Stimulated activated memory B cell treated with anti-CD40 and anti-IgM and Interleukin-4, amounts not matched to agents 10 μg/mL and 1 μg/mL and 100 μg/mL, for 72 hours (primary cell): ENCODE measurements around the gene ZNF408.

Source experiments
- ATAC-seq: fragments of 150-1000 bp; cut with Tn5 transposase; 2 replicates; pipeline ENCODE4 v1.10.0; 2021
- H3K27ac Mint-ChIP-seq: one replicate; pipeline ENCODE4 v1.8.0; 2022; ENCODE audit warnings: mild to moderate bottlenecking, mixed read lengths
- H3K27me3 Mint-ChIP-seq: one replicate; pipeline ENCODE4 v1.8.0; 2022; ENCODE audit warnings: mixed read lengths
- H3K36me3 Mint-ChIP-seq: one replicate; pipeline ENCODE4 v1.8.0; 2022; ENCODE audit warnings: mixed read lengths
- H3K4me1 Mint-ChIP-seq: one replicate; pipeline ENCODE4 v1.8.0; 2022; ENCODE audit warnings: mixed read lengths
- H3K4me3 Mint-ChIP-seq: one replicate; pipeline ENCODE4 v1.8.0; 2022; ENCODE audit warnings: mild to moderate bottlenecking, moderate library complexity, mixed read lengths
- H3K9me3 Mint-ChIP-seq: one replicate; pipeline ENCODE4 v1.8.0; 2022; ENCODE audit warnings: mixed read lengths

The ZNF408 gene

GRCh38 chr11:46681814-46682213, 19.0 kb upstream of the ZNF408 start:
- H3K27me3 Mint-ChIP-seq: no peaks in the 10 kb centered on the region
- H3K36me3 Mint-ChIP-seq: peaks cover 55% of the 10 kb centered on the region
- no peak overlapping the region for H3K4me3 Mint-ChIP-seq
- no peak overlapping the region for H3K27ac Mint-ChIP-seq
- no peak for ATAC-seq
- H3K4me1 Mint-ChIP-seq: peaks cover 16% of the 10 kb centered on the region
- no peaks in the 10 kb centered on the region for H3K9me3 Mint-ChIP-seq

- peaks cover 7% of the 10 kb centered on the region for H3K4me1 Mint-ChIP-seq
- H3K27me3 Mint-ChIP-seq: no peaks in the 10 kb centered on the region
- no peak overlapping the region for H3K4me3 Mint-ChIP-seq
- ATAC-seq: no peak
- H3K27ac Mint-ChIP-seq: no peak overlapping the region
- H3K9me3 Mint-ChIP-seq: no peaks in the 10 kb centered on the region
- H3K36me3 Mint-ChIP-seq: peaks cover 57% of the 10 kb centered on the region
Observed at GRCh38 chr11:46682773-46683752, 17.8 kb upstream of the ZNF408 start.

DNA sequence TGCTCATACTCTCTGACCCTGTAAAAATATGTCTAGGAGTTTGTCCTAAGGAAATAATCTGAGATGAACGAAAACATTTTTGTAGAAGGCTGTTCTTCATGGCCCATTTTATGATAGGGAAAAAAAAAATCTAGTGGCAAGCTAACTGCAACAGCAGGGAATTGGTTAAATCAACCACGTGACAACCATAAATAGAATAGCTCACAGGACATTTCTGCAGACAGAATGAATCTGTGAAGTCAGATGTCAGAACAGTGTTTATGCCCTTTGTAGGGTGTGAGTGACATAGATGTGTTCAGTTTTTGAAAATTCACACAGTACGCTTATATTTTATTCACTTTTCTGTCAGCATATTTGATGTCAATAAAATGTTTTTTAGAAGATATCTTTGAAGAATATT, 16.5 kb upstream of the ZNF408 start:
- no peak overlapping the region for H3K27ac Mint-ChIP-seq
- no peaks in the 10 kb centered on the region for H3K4me1 Mint-ChIP-seq
- no peak overlapping the region for H3K4me3 Mint-ChIP-seq
- ATAC-seq: no peak
- H3K9me3 Mint-ChIP-seq: no peaks in the 10 kb centered on the region
- no peaks in the 10 kb centered on the region for H3K27me3 Mint-ChIP-seq
- peaks cover 52% of the 10 kb centered on the region for H3K36me3 Mint-ChIP-seq

DNA sequence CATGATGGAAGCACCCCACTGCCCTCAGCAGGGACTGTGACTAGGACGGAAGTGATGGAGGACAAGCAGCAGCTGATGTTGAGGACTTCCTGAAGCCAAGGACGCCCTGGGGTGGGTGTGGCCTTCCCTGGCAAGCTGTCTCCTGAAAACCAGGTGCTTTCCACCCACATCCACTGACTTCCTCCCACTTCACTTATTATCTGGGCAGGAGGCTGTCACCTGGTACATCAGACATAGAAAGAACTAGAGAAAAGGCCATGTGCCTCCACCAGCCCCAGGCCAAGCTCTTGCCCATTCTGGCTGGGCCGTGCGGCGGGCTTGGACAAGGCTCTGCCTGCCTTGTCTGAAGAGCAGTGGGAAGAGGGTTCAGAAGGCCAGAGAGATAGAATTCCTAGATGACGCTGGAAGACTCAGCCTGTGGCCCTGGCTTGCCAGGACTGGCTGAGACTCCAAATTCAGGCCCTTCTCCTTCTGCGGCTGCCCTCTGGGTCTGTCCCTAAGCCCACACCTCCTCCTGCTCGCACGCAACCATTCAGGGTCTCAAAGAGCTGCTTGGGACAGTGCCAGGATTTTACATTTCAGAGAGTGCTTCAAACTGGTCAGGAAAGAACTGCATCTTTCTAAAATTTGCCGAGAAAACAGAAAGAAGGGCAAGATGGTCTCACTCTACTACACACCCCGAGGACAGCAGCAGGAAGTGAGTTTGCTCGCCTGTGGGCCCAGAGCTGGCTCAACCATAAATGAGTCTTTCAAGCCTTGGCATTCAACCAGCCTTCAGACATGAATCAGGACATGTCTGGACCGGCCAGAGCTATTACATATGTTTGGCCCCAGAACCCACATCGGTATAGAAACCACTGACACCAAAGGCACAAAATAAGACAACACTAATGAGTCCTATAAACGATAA, 13.7 kb upstream of the ZNF408 start:
- H3K27me3 Mint-ChIP-seq: no peaks in the 10 kb centered on the region
- no peaks in the 10 kb centered on the region for H3K4me1 Mint-ChIP-seq
- no peak overlapping the region for H3K27ac Mint-ChIP-seq
- no peak for ATAC-seq
- H3K36me3 Mint-ChIP-seq: peaks cover 40% of the 10 kb centered on the region
- H3K4me3 Mint-ChIP-seq: no peak overlapping the region
- no peaks in the 10 kb centered on the region for H3K9me3 Mint-ChIP-seq

GRCh38 chr11:46690702-46691101, 10.1 kb upstream of the ZNF408 start:
- Mint-ChIP-seq H3K9me3 (no peaks in the 10 kb centered on the region), H3K27ac (peak overlapping the region; percentile 36), H3K27me3 (no peaks in the 10 kb centered on the region), H3K36me3 (peaks cover 49% of the 10 kb centered on the region), H3K4me3 (no peak overlapping the region), H3K4me1 (no peaks in the 10 kb centered on the region)
- ATAC-seq: no peak

GRCh38 chr11:46692450-46692849, 8.4 kb upstream of the ZNF408 start:
- Mint-ChIP-seq H3K36me3 (peaks cover 44% of the 10 kb centered on the region), H3K9me3 (no peaks in the 10 kb centered on the region), H3K27me3 (no peaks in the 10 kb centered on the region), H3K4me3 (no peak overlapping the region), H3K4me1 (peaks cover 7% of the 10 kb centered on the region), H3K27ac (no peak overlapping the region)
- no peak for ATAC-seq

GRCh38 chr11:46693597-46694012, 7.2 kb upstream of the ZNF408 start:
- Mint-ChIP-seq H3K4me1 (peaks cover 19% of the 10 kb centered on the region), H3K9me3 (no peaks in the 10 kb centered on the region), H3K27ac (no peak overlapping the region), H3K4me3 (no peak overlapping the region), H3K36me3 (peaks cover 36% of the 10 kb centered on the region), H3K27me3 (no peaks in the 10 kb centered on the region)
- no peak for ATAC-seq

DNA sequence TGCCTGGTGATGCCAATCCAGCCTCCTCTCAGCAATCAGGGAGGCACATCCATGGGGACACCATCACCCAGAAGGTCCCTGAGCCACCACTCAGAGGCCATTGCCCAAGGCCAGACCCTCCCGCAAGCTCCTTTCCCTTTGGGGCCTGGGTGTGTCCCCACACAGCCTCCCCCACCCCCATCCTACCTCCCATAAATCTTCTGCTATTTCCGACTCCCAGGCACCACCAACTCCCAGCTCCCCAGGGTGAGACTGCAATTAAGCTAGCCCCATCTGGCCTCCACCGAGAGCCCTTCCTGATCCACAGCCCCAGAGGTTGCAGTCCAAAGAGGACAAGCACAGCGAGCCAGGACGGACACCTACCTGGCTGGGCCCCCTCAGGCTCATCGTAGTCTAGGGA, 6.8 kb upstream of the ZNF408 start:
- peak overlapping the region; percentile 11 for H3K27ac Mint-ChIP-seq

GRCh38 chr11:46694607-46695006, 6.2 kb upstream of the ZNF408 start:
- H3K36me3 Mint-ChIP-seq: peaks cover 30% of the 10 kb centered on the region
- no peak overlapping the region for H3K4me3 Mint-ChIP-seq
- ATAC-seq: no peak
- H3K9me3 Mint-ChIP-seq: no peaks in the 10 kb centered on the region
- H3K27ac Mint-ChIP-seq: peak overlapping the region; percentile 11
- peaks cover 26% of the 10 kb centered on the region for H3K4me1 Mint-ChIP-seq
- H3K27me3 Mint-ChIP-seq: no peaks in the 10 kb centered on the region

More for the DNA sequence above, 6.8 kb upstream of the ZNF408 start:
- H3K4me3 Mint-ChIP-seq: no peak overlapping the region
- peaks cover 23% of the 10 kb centered on the region for H3K4me1 Mint-ChIP-seq
- peaks cover 33% of the 10 kb centered on the region for H3K36me3 Mint-ChIP-seq
- ATAC-seq: no peak
- H3K27me3 Mint-ChIP-seq: no peaks in the 10 kb centered on the region
- H3K9me3 Mint-ChIP-seq: no peaks in the 10 kb centered on the region

GRCh38 chr11:46695345-46696211, 5.3 kb upstream of the ZNF408 start:
- H3K36me3 Mint-ChIP-seq: peaks cover 27% of the 10 kb centered on the region
- H3K27ac Mint-ChIP-seq: no peak overlapping the region
- no peak overlapping the region for H3K4me3 Mint-ChIP-seq
- no peak for ATAC-seq
- H3K27me3 Mint-ChIP-seq: no peaks in the 10 kb centered on the region
- no peaks in the 10 kb centered on the region for H3K9me3 Mint-ChIP-seq
- H3K4me1 Mint-ChIP-seq: peaks cover 26% of the 10 kb centered on the region

GRCh38 chr11:46696212-46696558, 4.6 kb upstream of the ZNF408 start:
- Mint-ChIP-seq H3K4me1 (peaks cover 27% of the 10 kb centered on the region), H3K9me3 (no peaks in the 10 kb centered on the region), H3K36me3 (peaks cover 24% of the 10 kb centered on the region), H3K4me3 (no peak overlapping the region), H3K27me3 (no peaks in the 10 kb centered on the region), H3K27ac (no peak overlapping the region)
- ATAC-seq: no peak

GRCh38 chr11:46697303-46697702, 3.5 kb upstream of the ZNF408 start:
- Mint-ChIP-seq H3K4me1 (peaks cover 37% of the 10 kb centered on the region), H3K9me3 (no peaks in the 10 kb centered on the region), H3K27ac (peak overlapping the region; percentile 12), H3K36me3 (peaks cover 31% of the 10 kb centered on the region), H3K27me3 (no peaks in the 10 kb centered on the region), H3K4me3 (no peak overlapping the region)
- ATAC-seq: no peak

DNA sequence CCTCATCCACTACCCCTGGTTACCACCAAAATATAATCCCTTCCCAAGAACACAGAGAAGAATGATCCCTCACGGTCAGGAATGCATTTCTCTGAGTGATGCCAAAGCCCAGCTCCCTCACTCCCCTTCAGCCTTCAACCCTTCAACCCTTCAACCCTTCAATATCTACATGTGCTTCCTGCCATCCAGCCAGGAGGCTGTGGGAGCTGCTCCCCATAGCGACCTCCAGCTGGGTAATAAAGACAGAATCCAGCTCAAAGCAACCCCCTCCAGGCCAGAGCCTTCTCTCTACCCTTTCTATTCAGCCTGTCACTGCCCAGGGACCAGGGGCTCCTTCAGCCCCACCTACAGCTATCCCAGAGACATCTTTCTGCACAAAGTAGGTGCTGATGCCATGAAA, 3.1 kb upstream of the ZNF408 start:
- H3K27ac Mint-ChIP-seq: peak overlapping the region; percentile 12
- peaks cover 35% of the 10 kb centered on the region for H3K36me3 Mint-ChIP-seq
- peaks cover 42% of the 10 kb centered on the region for H3K4me1 Mint-ChIP-seq
- H3K9me3 Mint-ChIP-seq: no peaks in the 10 kb centered on the region
- H3K4me3 Mint-ChIP-seq: no peak overlapping the region
- ATAC-seq: no peak
- H3K27me3 Mint-ChIP-seq: no peaks in the 10 kb centered on the region

GRCh38 chr11:46698597-46698996, 2.2 kb upstream of the ZNF408 start:
- Mint-ChIP-seq H3K4me3 (no peak overlapping the region), H3K4me1 (peaks cover 45% of the 10 kb centered on the region), H3K36me3 (peaks cover 43% of the 10 kb centered on the region), H3K27ac (peak overlapping the region; percentile 83), H3K9me3 (no peaks in the 10 kb centered on the region), H3K27me3 (no peaks in the 10 kb centered on the region)
- ATAC-seq: no peak
